Measurements from ENCODE around the gene ABCB11. TPM values are rescaled to one million over a fixed set of nuclear protein-coding genes. Genes with fewer than 3 reads are reported as not detected.

Gene ABCB11
- total RNA-seq, 1 experiment from 2014 or later, result not detected

GRCh38 chr2:169073963-169074751 lies 43.0 kb upstream of the ABCB11 start:
- Histone ChIP-seq H3K36me3 (ENCODE audit: low read depth) (no peaks in the 10 kb centered on the region), H2AFZ (no peak overlapping the region), H3K27ac (no peak overlapping the region), H3K4me2 (no peak overlapping the region), H4K20me1 (ENCODE audit: insufficient read depth) (no peaks in the 10 kb centered on the region), H3K27me3 (ENCODE audit: insufficient read depth, low read depth) (no peaks in the 10 kb centered on the region), H3K9me3 (ENCODE audit: insufficient read depth, low read depth) (no peaks in the 10 kb centered on the region; the same call in 1 of the 2 replicates), H3K4me3 (no peak overlapping the region), H3K4me1 (replicated peaks; ENCODE audit: insufficient read depth) (peaks cover 13% of the 10 kb centered on the region), H3F3A (ENCODE audit: insufficient read depth, low read depth) (peaks cover 5% of the 10 kb centered on the region; the same call in 1 of the 2 replicates), H3K79me2 (ENCODE audit: low read depth) (no peaks in the 10 kb centered on the region), H3K9me2 (ENCODE audit: insufficient read depth) (no peaks in the 10 kb centered on the region)
- intact Hi-C loops (cut with micrococcal nuclease; ENCODE audit: unreplicated experiment), result no loop called here
- BruUV-seq (replicated peaks), result no TSS peak
- no peak for DNase-seq
- TF ChIP-seq EZH2 (IDR thresholded peaks at IDR 0.05; ENCODE audit: low read depth), result no peak
- TF ChIP-seq CTCF (conservative IDR thresholded peaks at IDR 0.05), result no peak
- POLR2A ChIA-PET (ENCODE audit: unreplicated experiment), result no interaction called here
- CTCF ChIA-PET, result interaction anchor here (0.5 kb wide), 1 partner anchor 203 kb away, joined by 8 read pairs; no protein-coding TSS in a partner anchor

GRCh38 chr2:169073211-169073962 lies 42.3 kb upstream of the ABCB11 start:
- Histone ChIP-seq H3K4me2 (no peak overlapping the region), H3K79me2 (ENCODE audit: low read depth) (no peaks in the 10 kb centered on the region), H3K27ac (no peak overlapping the region), H3K36me3 (ENCODE audit: low read depth) (no peaks in the 10 kb centered on the region), H4K20me1 (ENCODE audit: insufficient read depth) (no peaks in the 10 kb centered on the region), H3F3A (ENCODE audit: insufficient read depth, low read depth) (peaks cover 5% of the 10 kb centered on the region; the same call in 1 of the 2 replicates), H3K9me2 (ENCODE audit: insufficient read depth) (no peaks in the 10 kb centered on the region), H3K27me3 (ENCODE audit: insufficient read depth, low read depth) (no peaks in the 10 kb centered on the region), H3K4me1 (replicated peaks; ENCODE audit: insufficient read depth) (peaks cover 18% of the 10 kb centered on the region), H3K4me3 (no peak overlapping the region), H3K9me3 (ENCODE audit: insufficient read depth, low read depth) (no peaks in the 10 kb centered on the region; the same call in 1 of the 2 replicates), H2AFZ (no peak overlapping the region)
- intact Hi-C loops (cut with micrococcal nuclease; ENCODE audit: unreplicated experiment), result no loop called here
- TF ChIP-seq CTCF (conservative IDR thresholded peaks at IDR 0.05) (no peak), EZH2 (IDR thresholded peaks at IDR 0.05; ENCODE audit: low read depth) (no peak)
- ChIA-PET CTCF (no interaction called here), POLR2A (ENCODE audit: unreplicated experiment) (no interaction called here)
- DNase-seq, result no peak
- no TSS peak for BruUV-seq (replicated peaks)

GRCh38 chr2:169072163-169072925 lies 41.2 kb upstream of the ABCB11 start:
- no peaks in the 10 kb centered on the region for H3K27me3 ChIP-seq (ENCODE audit: insufficient read depth, low read depth)
- BruUV-seq (replicated peaks), result no TSS peak
- H3K4me3 ChIP-seq, result no peak overlapping the region
- H3K4me2 ChIP-seq, result no peak overlapping the region
- no peaks in the 10 kb centered on the region for H4K20me1 ChIP-seq (ENCODE audit: insufficient read depth)
- no peaks in the 10 kb centered on the region for H3K36me3 ChIP-seq (ENCODE audit: low read depth)
- H3K4me1 ChIP-seq (replicated peaks; ENCODE audit: insufficient read depth), result peaks cover 18% of the 10 kb centered on the region
- peaks cover 5% of the 10 kb centered on the region; the same call in 1 of the 2 replicates for H3F3A ChIP-seq (ENCODE audit: insufficient read depth, low read depth)
- ChIA-PET POLR2A (ENCODE audit: unreplicated experiment) (no interaction called here), CTCF (no interaction called here)
- DNase-seq, result peak in 1 of 2 experiments; percentile 50
- H2AFZ ChIP-seq, result no peak overlapping the region
- no peaks in the 10 kb centered on the region; the same call in 1 of the 2 replicates for H3K9me3 ChIP-seq (ENCODE audit: insufficient read depth, low read depth)
- no peak for TF ChIP-seq CTCF (conservative IDR thresholded peaks at IDR 0.05)
- no peak for TF ChIP-seq EZH2 (IDR thresholded peaks at IDR 0.05; ENCODE audit: low read depth)
- no peaks in the 10 kb centered on the region for H3K9me2 ChIP-seq (ENCODE audit: insufficient read depth)
- intact Hi-C loops (cut with micrococcal nuclease; ENCODE audit: unreplicated experiment), result no loop called here
- no peak overlapping the region for H3K27ac ChIP-seq
- no peaks in the 10 kb centered on the region for H3K79me2 ChIP-seq (ENCODE audit: low read depth)
